HG02870 (cell line): ENCODE measurements around the gene AHCYL2.
"Not testable (repeated sequence)": the region's sequence is repeated elsewhere in the genome, so short reads cannot be mapped to it uniquely, and the experiment has no call there.

Source experiments
- ATAC-seq: cut with Tn5 transposase; IDR thresholded peaks from one replicate; pipeline ENCODE4 v1.9.1; 2021; ENCODE audit warnings: mild to moderate bottlenecking, moderate library complexity; ENCODE audit not compliant: unreplicated experiment

AHCYL2 gene

DNA sequence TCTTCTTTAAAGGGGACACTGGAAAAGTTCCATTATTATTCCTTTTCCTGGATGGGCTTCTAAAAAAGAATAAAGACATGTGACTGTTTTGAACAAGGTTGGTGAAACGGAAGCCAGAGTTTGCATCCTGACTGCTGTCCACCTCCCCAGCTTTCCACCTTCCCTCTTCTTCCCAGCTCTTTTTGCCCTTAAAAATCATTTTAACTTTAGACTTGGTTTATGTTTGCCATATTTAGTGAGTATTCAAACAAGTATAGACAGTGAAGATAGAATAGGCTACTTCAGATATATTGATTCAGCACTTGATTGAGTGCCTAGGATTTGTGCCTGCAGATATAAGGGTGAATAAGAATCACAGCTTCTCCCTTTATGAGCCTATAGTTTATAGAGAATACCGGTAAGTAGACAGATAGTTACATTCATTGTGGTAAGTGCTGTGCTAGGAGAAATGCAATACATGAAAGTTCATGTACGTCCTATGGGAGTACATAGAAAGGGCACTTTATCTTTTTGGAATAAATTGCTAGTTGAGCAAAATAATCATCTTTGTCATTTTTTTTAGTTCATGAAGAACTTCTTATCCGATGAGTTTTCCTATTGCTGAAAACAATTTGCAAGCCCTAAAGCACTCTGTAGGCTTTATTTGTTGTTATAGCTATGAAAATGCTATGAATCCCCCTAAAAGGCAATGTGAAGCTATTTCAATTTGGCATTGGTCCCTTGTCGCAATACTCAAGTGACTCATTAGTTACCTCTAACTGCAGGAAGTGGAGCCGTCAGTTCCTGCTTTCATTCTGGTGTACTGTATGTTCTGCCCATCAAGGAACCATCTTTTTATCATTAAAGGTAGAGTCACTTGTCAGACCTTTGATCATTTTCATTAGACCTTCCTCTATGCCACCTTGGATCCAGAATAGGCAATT is 152.2 kb downstream of the AHCYL2 start:
- ATAC-seq, result no peak

DNA sequence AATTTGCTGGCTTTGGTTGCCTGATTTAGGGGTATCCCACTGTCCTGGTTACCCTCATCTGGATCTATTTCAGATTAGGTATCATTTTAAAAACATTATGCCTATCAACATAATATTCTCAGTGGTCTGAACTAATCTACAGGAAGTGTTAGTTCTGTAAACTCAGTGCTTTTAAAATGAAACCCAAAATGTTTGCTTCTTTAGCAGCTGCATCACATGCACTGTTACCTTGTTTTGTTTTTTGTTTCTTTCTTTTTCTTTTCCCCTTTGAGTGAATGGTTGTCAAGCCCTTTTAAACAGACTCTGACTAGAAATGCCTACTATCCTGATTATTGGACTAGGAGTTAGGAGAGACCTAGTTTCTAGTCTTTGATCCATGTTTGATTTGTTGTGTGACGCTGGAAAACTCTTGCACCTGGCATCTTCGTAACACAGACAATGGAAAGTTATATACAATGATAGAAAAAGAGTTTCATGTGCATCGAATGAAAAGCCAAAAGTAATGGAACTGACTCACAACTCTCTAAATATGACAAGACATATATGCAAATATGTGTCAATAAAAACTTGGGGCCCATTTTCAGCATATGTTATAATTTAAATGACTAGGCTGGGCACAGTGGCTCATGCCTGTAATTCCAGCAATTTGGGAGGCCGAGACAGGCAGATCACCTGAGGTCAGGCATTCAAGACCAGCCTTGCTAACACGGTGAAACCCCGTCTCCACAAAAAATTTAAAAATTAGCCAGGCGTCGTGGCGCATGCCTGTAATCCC is 157.1 kb downstream of the AHCYL2 start:
- no peak for ATAC-seq

DNA sequence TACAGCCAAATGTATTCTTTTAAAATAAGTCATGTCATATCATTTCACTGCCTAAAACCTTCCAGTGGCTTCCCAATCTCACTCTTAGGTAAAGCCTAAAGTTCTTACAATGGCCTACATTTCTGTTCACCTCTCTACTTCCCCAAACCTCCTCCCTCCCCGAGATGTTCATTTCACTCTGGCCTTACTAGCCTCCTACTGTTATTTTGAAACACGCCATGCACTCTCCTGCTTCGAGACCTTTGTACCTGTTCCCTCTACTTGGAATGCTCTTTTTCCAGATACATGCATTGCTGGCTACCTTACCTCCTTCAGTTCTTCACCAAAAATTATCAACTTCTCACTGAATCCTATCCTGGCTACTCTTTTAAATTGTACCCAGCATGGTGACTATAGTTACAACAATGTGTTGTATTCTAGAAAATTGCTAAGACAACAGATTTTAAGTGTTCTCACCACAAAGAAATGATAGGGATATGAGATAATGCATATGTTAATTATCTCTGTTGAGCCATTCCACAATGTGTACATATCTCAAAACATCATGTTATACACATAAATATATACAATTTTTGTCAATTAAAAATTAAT is 158.8 kb downstream of the AHCYL2 start:
- no peak for ATAC-seq

DNA sequence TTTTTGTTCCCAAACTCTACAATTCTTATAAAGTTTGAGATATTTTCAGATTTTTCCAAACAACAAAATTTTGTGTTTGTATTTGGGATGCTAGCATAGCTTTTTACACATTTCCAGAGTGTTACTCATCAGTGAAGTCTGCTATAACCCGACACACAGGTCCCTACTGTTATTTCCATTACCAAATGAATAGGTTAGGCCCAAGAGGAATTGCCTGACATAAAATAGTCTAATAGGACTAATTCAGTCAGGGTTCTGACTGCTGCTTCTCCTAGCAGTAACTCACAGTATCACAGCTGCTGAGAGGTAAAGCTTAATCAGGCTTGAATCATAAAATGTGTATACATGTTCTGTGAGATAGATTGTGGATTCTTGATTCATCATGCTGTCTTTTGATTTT is 160.3 kb downstream of the AHCYL2 start:
- no peak for ATAC-seq

DNA sequence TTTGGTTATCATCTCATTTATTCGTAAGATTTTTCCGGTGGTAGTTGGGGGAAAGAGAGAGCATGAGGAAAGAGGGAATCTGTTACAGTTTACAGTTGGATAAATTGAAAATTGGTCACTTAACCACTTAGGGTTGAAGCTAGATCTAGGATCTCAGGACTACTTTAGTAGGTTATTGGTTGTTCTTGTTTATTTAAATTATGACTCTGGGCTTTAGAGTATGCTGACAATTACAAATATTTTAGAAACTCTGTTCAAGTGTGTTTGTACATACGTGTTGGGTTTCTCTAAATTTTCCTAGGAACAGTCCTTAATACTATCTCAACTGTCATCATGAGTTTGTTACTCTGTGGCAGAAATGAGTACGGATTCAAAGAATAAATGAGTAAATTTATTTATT is 160.8 kb downstream of the AHCYL2 start:
- no peak for ATAC-seq

DNA sequence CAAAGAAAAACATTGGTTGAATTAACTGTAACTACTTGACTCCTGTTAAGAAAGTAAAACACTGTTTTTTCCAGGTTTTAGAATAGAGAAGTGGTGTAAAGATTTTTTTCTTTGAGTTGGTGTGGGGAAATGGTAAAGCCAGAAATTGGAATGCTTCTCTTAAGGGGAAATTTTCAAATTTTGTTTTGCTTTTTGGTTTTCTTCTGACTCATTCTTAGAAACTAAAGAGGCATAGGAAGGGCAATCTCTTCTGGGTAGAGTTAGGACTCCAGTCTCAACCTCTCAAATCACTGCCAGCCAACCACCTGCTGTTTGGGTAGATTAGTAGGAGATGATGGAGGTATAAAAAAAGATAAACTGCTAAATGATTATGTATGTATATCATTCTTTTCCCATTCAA is 161.7 kb downstream of the AHCYL2 start:
- no peak for ATAC-seq

DNA sequence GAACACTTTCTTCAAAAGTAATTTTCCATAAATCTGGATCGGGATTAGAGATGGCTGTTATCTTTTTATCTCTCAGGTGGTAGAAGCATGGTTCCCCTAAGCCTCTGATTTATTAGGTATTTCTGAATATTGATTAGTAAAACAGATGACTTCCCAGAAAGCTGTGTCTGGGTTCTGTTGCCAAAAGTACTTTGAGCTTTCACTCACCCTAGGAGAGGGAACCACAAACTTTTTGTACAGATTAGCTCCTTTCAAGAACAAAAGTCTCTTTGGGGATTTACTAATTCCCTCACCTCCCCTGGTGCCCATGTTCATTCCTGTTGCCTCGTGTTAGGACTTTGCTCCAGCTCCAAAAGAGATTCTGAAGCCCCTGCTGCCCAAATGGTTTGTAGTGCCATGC is 162.7 kb downstream of the AHCYL2 start:
- ATAC-seq, result no peak

DNA sequence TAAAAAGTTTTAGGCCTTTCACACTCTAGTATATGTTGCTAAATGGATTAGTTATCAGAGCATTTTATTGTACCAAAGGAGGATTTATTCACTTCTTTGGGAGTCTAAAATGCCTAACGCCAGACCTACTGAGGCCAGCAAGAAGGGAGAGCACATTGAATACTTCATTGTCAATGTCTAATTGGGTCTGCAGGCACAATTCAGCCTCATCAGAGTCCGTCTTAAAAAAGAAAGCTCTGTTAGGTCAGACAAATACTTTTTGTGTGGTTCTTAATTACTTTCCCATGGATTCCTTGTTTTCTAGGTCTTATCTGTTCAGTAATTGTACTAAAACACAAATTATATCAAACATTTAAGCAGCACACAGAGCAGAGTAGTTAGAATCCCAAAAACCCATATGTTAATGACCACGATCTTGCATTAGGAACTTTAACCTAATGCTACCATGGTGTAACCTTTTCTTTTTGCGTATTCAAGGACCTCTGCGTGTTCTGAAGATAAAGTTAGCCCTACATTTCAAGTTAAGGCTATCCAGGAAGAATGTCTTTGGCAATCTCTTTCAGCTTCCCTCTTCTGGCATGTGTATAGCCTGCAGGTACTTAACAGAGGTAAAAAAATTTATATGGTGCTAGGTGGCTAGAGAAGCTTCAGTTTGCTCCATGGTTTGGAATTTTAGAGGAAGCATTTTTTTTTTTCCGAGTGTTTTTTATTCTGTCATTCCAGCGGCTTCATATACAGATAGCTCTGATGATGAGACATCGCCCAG is 163.7 kb downstream of the AHCYL2 start:
- no peak for ATAC-seq

DNA sequence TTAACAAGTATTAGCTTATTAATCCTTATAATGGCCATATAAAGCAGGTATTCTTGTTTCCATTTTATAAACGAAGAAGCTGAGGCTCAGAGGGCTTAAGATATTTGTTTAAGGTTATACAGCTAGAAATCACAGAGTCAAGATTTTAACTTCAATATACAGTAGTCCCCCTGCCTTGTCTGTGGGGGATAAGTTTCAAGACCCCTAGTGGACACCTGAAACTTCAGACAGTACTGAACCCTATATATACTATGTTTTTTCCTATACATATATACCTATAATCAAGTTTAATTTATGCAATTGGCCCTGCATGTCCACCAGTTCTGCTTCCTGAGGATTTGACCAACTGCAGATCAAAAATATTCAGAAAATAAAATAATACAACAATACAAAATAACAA is 165.0 kb downstream of the AHCYL2 start:
- no peak for ATAC-seq

DNA sequence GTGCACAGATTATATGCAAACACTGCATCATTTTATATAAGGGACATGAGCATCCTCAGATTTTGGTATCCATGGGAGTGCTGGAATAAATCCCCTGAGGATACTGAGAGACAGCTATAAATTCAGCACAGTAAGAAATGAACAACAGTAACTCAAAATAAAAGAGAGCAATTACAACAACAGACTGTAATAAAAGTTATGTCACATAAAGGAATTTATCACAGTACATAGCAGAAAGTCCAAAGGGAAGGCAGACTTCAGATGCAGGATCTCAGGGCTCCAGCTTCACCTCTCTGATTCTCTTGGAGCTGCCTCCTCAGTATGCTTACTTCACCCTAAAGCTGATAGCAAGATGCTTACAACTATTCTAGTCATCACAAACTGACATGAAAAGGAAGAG is 165.5 kb downstream of the AHCYL2 start:
- ATAC-seq, result no peak

DNA sequence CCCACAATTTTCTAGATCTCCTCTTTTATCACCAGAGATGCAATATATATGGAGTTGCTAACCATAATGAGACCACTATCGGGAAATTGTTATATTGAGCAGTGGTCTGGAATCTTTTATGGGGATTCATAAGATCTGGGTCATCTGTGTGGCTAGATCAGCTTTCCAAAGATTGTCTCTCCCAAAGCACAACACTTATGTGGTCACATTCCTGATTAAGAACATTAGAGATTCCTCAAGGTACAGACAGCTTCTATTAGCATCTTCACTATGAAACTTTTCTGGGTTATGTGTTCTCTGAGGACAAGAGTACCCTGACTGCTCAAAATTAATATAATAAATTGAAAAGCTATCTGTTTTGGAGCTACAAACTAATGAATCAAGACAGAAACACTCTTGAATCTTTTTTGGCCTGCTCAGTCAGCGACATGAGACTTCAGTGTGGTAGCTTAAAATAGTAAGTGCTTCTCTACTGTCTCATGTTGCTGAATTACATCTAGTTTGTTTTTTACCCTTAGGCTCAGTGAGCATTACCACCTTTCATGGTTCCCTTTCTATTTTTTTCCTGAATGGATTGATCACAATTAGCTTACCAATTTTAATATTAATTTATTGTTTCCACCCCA is 166.8 kb downstream of the AHCYL2 start:
- no peak for ATAC-seq

DNA sequence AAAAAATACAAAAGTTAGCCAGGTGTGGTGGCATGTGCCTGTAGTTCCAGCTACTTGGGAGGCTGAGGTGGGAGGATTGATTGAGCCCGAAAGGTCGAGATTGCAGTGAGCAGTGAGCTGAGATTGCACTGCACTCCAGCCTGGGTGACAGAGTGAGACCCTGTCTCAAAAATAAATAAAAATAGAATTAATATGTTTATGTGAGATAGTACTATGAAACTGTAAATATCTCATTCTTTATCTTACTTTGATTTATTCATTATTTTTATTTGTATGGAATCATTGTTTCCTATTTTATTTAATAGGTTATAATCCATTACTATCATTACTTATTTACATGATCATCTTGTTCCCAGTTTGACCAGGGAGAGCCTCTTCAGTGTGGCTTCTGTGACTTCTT is 168.4 kb downstream of the AHCYL2 start:
- ATAC-seq, result no peak

DNA sequence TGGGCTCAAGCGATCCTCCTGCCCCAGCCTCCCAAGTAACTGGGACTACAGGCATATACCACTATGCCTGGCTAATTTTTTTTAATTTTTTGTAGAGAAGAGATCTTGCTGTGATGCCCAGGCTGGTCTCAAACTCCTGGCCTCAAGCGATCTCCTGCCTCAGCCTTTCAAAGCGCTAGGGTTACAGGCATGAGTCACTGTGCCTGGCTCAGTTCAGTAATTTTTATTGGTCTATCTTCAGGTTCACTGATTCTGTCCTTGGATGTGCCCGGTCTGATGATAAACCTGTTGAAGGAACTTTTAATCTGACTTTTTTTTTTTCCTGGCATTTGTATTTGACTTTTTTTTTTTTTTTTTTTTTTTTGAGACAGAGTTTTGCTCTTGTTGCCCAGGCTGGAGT is 169.3 kb downstream of the AHCYL2 start:
- ATAC-seq, result no peak

DNA sequence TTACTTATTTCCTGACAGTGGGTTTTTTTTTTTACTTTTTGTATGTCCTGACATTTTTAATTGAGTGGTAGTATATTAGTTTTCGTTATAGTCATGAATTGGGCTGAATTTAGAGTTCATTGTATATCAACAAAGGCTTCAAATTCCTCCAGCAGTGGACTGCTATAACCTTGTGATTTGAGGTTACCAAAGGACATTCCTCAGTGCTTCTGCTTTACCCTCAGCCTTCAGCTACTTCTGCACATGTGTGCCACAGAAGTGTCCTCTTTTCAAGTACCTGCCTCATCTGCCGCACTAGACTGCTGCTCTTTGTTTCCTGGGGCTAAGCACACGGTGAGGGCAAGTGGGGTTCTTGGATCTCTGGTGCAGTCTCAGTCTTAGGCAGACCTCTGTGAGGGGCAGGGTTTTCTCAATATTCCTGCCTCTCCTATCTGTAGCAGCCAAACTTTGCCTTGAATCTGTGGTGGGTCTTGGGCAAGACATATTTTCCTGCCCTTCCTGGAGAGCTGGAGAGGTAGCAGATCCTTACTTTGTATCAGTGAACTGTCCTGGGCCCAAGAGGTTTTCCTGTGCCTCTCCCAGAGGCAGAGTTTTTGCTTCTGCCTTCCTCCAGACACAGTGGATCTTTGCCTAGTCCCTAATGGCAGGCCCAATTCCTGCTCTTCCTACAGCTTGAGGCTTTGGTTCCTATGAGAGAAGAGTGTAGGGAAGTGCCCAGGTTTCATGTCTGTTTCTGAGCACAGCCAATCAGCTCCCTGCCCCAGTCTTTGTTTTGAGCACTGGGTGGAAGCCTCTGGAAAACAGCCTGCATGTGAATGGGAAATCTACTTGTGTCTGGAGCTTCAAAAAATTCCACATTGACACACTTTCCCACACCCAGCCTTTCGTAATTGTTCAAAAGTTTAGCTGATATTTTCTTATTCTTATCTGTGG is 170.4 kb downstream of the AHCYL2 start:
- no peak for ATAC-seq

DNA sequence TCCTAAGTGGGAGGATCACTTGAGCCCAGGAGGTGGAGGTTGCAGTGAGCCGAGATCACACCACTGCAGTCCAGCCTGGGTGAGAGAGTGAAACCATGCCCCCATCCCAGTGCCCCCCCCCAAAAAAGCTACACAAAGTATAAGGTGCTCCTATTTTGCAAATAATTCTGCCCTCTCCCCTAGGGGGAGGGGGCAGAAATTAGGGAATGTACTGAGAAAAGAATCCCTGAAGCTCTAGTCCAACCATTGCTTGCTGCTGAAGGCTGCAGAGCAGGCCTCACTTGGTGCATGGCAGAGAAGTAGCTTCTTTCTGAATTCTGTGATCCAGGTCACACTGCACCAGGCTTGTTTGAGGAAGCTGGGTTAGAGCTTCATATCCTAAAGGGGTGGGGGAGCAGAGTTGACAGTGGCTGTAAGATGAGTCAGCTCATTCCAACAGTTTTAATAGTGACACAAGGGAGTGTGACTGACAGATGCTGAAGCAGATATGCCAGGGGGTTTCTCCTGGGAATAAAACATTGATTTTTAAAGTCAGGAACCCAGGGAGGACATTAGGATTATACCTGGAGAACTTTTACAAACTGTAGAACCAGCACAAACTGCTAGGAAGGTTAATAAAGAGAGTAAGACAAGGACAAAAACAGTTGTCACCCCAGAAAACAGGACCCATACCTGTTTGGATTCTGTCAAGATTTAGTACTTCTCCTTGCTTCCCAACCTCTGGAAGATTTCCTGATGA is 176.6 kb downstream of the AHCYL2 start:
- ATAC-seq, result no peak

DNA sequence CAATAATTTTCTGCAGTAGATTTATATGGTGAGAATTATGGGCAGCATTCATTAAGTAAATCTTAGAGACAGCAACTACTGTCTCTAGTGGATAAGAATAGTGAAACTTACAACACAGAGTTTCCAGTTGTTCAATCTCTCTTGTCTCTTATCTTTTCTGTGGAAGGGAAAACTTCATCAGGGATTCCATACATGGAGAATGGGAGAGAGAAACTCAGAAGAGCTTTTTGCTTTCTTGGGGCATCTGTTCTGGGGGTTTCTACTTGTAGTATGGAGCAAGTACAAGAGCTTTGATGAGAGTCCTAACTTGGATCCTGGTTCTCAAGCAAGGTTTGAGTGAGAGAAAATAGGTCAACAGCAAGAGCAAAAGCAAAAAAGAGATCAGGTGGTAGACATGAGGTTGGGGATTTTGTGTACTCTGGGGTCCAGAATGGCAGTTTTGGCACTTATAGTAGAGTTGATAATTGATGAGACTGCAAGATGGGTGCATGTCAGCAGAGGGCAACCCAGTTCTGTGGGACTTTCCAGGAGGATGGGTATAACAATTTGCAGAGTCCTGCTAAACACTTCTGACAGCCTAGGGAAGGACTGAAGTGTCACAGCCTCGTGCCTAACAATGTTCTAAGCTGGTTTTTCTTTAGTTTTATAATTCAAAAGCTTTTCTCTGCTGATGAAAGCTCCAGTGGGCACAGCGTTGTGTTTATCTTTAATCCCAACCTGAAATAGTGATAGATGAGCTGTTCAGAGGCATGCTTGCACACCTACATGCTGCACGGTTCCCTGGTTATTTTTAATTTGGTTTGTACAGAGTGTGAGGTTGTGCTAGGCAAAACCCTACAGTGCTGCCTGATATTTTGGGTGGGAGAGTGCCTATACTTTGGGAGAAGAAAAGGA is 177.4 kb downstream of the AHCYL2 start:
- ATAC-seq, result no peak

DNA sequence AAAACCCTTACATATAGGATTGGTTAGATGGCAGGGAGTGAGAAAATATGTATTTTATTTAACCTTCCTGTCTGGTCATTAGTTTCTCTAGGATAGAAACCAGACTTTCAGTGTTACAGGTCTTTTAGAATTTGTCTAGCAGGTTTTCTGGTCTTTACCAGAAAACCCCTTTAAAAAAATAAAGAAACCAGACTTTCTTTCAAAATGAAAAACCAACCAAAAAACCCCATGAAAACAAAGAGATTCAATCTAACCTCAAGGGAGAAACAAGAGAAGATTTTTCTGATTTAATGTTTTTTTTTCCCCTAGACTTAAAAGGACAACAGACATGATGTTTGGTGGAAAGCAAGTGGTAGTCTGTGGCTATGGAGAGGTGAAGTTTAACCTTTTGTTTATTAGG is 180.7 kb downstream of the AHCYL2 start:
- ATAC-seq, result no peak

DNA sequence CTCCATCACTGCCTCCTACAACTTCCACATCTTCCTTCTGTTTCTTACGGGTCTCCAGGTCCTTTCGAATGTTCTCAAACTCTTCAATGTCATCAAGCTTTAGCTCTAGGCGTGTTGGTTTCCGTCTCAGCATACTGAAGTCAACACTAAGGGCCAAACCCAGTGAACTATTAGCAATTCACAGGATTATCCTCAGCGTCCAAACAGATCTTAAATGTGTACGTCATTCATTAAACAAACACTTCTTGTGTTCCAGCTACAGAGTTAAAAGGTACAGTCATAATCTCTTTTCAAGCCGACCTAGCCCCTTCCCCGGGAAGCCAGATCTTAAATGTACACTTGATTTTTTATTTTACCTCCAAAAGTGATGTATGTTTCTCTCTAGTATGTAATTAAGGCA is 185.4 kb downstream of the AHCYL2 start:
- not testable (repeated sequence) for ATAC-seq
